H1 (cell line): ENCODE data around the gene YIF1A. TPM values are rescaled to one million over a fixed set of nuclear protein-coding genes. Genes with fewer than 3 reads are reported as not detected.
A peak's percentile ranks its signal among the peaks of the same experiment; 100 is the strongest.

Experiments used
- CTCF ChIA-PET: fragments of 300-600 bp; sonication (Branson Sonifier 250); formaldehyde crosslinking; loops from one replicate; lab custom pipeline; 2021; ENCODE audit not compliant: partially characterized antibody; lab: Charles Lee
- POLR2A ChIA-PET: fragments of 300-600 bp; sonication (Branson Sonifier 250); formaldehyde crosslinking; loops from one replicate; lab custom pipeline; 2021; ENCODE audit warnings: inconsistent platforms; ENCODE audit not compliant: partially characterized antibody; lab: Charles Lee
- DNase-seq, 2 experiments: peaks; one replicate each; pipeline versions ENCODE4 v3.0.0 to v3.0.0-alpha.2; 2010 to 2022; ENCODE audit warnings: low spot score in 2 of 2, low read depth in 1 of 2, mixed read lengths in 1 of 2
- FAIRE-seq: peaks from 2 replicates; lab custom pipeline; 2011; peaks lifted over from hg19 to GRCh38; lab: Jason Lieb, UNC
- H2AFZ ChIP-seq: 2 replicates; pipeline ENCODE4 v1.8.1; 2012; ENCODE audit warnings: low read length, inconsistent platforms
- H2AK5ac ChIP-seq: 2 replicates; pipeline ENCODE4 v1.6.1; 2013; ENCODE audit warnings: low read depth, low read length
- H2BK120ac ChIP-seq: replicated peaks from 2 replicates; pipeline ENCODE3; 2013; ENCODE audit warnings: low read depth, low read length, inconsistent platforms
- H2BK12ac ChIP-seq: 2 replicates; pipeline ENCODE4 v1.6.1; 2013; ENCODE audit warnings: low read depth, low read length
- H2BK15ac ChIP-seq: 2 replicates; pipeline ENCODE4 v1.6.1; 2013; ENCODE audit warnings: low read length
- H2BK20ac ChIP-seq: 2 replicates; pipeline ENCODE4 v1.6.1; 2013; ENCODE audit warnings: low read length
- H2BK5ac ChIP-seq: 2 replicates; pipeline ENCODE4 v1.6.1; 2013; ENCODE audit warnings: low read depth, low read length
- H3K14ac ChIP-seq: 2 replicates; pipeline ENCODE4 v1.6.1; 2013; ENCODE audit warnings: inconsistent platforms; ENCODE audit not compliant: insufficient read length
- H3K18ac ChIP-seq: 2 replicates; pipeline ENCODE4 v1.6.1; 2013; ENCODE audit warnings: low read length; ENCODE audit errors: extremely low read depth
- H3K23ac ChIP-seq: 2 replicates; pipeline ENCODE4 v1.6.1; 2013; ENCODE audit warnings: inconsistent platforms; ENCODE audit not compliant: insufficient read length
- H3K23me2 ChIP-seq: 2 replicates; pipeline ENCODE4 v1.6.1; 2013; ENCODE audit warnings: low read depth, low read length
- H3K27ac ChIP-seq: 2 replicates; pipeline ENCODE4 v1.6.1; 2011; ENCODE audit warnings: low read depth, low read length, inconsistent platforms
- H3K27me3 ChIP-seq, 4 experiments: replicated peaks in 1 of 4; 1 replicate in 1 of 4; 2 replicates in 3 of 4; pipeline versions ENCODE4 v1.6.1 to v1.8.1; 2011 to 2013; ENCODE audit warnings: low read length in 3 of 4, mild to moderate bottlenecking in 3 of 4, inconsistent platforms in 2 of 4, mixed read lengths in 2 of 4, moderate library complexity in 1 of 4; ENCODE audit not compliant: control insufficient read depth in 3 of 4, insufficient read depth in 3 of 4; ENCODE audit errors: extremely low read depth in 1 of 4
- H3K36me3 ChIP-seq, 4 experiments: 2 replicates each; pipeline versions ENCODE4 v1.6.1 to v1.8.1; 2011 to 2013; ENCODE audit warnings: mild to moderate bottlenecking in 4 of 4, low read length in 3 of 4, moderate library complexity in 2 of 4, control low read depth in 1 of 4, inconsistent platforms in 1 of 4; ENCODE audit not compliant: insufficient read depth in 4 of 4, control insufficient read depth in 2 of 4
- H3K4ac ChIP-seq: replicated peaks from 2 replicates; pipeline ENCODE3; 2013; ENCODE audit warnings: low read length, low read depth, mixed read lengths, inconsistent platforms; ENCODE audit not compliant: insufficient read length
- H3K4me1 ChIP-seq, 4 experiments: replicated peaks in 1 of 4; 1 replicate in 1 of 4; 2 replicates in 3 of 4; pipeline versions ENCODE4 v1.6.1 to v1.8.1; 2011 to 2013; ENCODE audit warnings: low read length in 3 of 4, inconsistent platforms in 2 of 4, mixed read lengths in 1 of 4; ENCODE audit not compliant: insufficient read depth in 4 of 4, control insufficient read depth in 3 of 4
- H3K4me2 ChIP-seq, 2 experiments: 2 replicates each; pipeline versions ENCODE4 v1.6.1 to v1.8.1; 2011 to 2013; ENCODE audit warnings: low read depth in 2 of 2, low read length in 2 of 2, control low read depth in 1 of 2, inconsistent platforms in 1 of 2, mild to moderate bottlenecking in 1 of 2; ENCODE audit not compliant: insufficient read depth in 1 of 2
- H3K4me3 ChIP-seq, 4 experiments: fragments of 200-600, 300-600 bp in 1 of 4; sonication (generic), shearing (Covaris generic), sonication (Bioruptor Twin) in 1 of 4; 2 replicates each; pipeline versions ENCODE4 v1.5.1 to v1.8.1; 2011 to 2016; ENCODE audit warnings: low read length in 4 of 4, low read depth in 3 of 4, control low read depth in 2 of 4, inconsistent platforms in 2 of 4, mild to moderate bottlenecking in 2 of 4, mixed read lengths in 1 of 4, moderate library complexity in 1 of 4; ENCODE audit not compliant: insufficient read depth in 2 of 4; ENCODE audit errors: extremely low read depth in 1 of 4
- H3K56ac ChIP-seq: replicated peaks from 2 replicates; pipeline ENCODE3; 2013; ENCODE audit warnings: low read depth, mild to moderate bottlenecking, mixed read lengths, low read length, inconsistent platforms; ENCODE audit not compliant: insufficient read length
- H3K79me1 ChIP-seq: 2 replicates; pipeline ENCODE4 v1.6.1; 2013; ENCODE audit warnings: low read depth, low read length, control low read depth
- H3K79me2 ChIP-seq, 2 experiments: 2 replicates each; pipeline versions ENCODE4 v1.6.1 to v1.8.1; 2012 to 2013; ENCODE audit warnings: low read length in 2 of 2, mild to moderate bottlenecking in 2 of 2, inconsistent platforms in 1 of 2; ENCODE audit not compliant: insufficient read depth in 2 of 2, control insufficient read depth in 1 of 2
- H3K9ac ChIP-seq, 4 experiments: replicated peaks in 1 of 4; 1 replicate in 1 of 4; 2 replicates in 3 of 4; pipeline versions ENCODE4 v1.6.1 to v1.8.1; 2011 to 2013; ENCODE audit warnings: low read depth in 3 of 4, low read length in 3 of 4, control low read depth in 2 of 4, mild to moderate bottlenecking in 2 of 4, moderate library complexity in 2 of 4, inconsistent platforms in 1 of 4; ENCODE audit errors: extremely low read depth in 1 of 4
- H3K9me3 ChIP-seq, 2 experiments: 2 replicates each; pipeline versions ENCODE4 v1.6.1 to v1.8.1; 2012 to 2013; ENCODE audit warnings: mild to moderate bottlenecking in 2 of 2, moderate library complexity in 2 of 2, control low read depth in 1 of 2, inconsistent platforms in 1 of 2, low read depth in 1 of 2, low read length in 1 of 2, mixed read lengths in 1 of 2; ENCODE audit not compliant: insufficient read depth in 2 of 2
- H4K20me1 ChIP-seq, 2 experiments: replicated peaks in 1 of 2; 2 replicates each; pipeline versions ENCODE3 to v1.8.1; 2011 to 2013; ENCODE audit warnings: inconsistent platforms in 2 of 2, low read length in 2 of 2, mild to moderate bottlenecking in 1 of 2; ENCODE audit not compliant: insufficient read depth in 2 of 2, control insufficient read depth in 1 of 2
- H4K5ac ChIP-seq: 2 replicates; pipeline ENCODE4 v1.6.1; 2013; ENCODE audit warnings: low read length, low read depth, mixed read lengths, inconsistent platforms; ENCODE audit not compliant: insufficient read length
- H4K8ac ChIP-seq: 2 replicates; pipeline ENCODE4 v1.8.0; 2013; ENCODE audit warnings: mild to moderate bottlenecking, moderate library complexity, low read length, inconsistent platforms; ENCODE audit not compliant: insufficient read depth; ENCODE audit errors: extremely low read depth
- H4K91ac ChIP-seq: replicated peaks from 2 replicates; pipeline ENCODE3; 2013; ENCODE audit warnings: low read length, mixed read lengths, inconsistent platforms; ENCODE audit not compliant: insufficient read length
- KDM1A ChIP-seq: fragments of 200-600, 300-600 bp; sonication (generic); IDR thresholded peaks from 2 replicates; pipeline ENCODE4 v1.7.1; 2016; ENCODE audit warnings: mild to moderate bottlenecking, low read length, borderline replicate concordance
- MAFK ChIP-seq: IDR thresholded peaks from 2 replicates; pipeline ENCODE4 v1.6.1; 2012; ENCODE audit warnings: low read depth, mild to moderate bottlenecking, improper control_type of control experiment, low read length
- RAD21 ChIP-seq, 2 experiments: IDR thresholded peaks in 1 of 2; conservative IDR thresholded peaks in 1 of 2; 2 replicates each; pipeline ENCODE4 v1.6.1; 2011; ENCODE audit warnings: low read depth in 2 of 2, low read length in 2 of 2, improper control_type of control experiment in 1 of 2, inconsistent platforms in 1 of 2, mild to moderate bottlenecking in 1 of 2, moderate library complexity in 1 of 2
- SUZ12 ChIP-seq: fragments of 200-600 bp; sonication (generic); IDR thresholded peaks from 2 replicates; pipeline ENCODE4 v1.6.1; 2012; ENCODE audit warnings: mild to moderate bottlenecking, inconsistent platforms, low read length, moderate library complexity, mixed read lengths
- WGBS, 2 experiments: shearing (Covaris generic) in 1 of 2; methylation state at CpG; one replicate each; pipeline versions ENCODE4 v1.1.6 to v1.1.7; 2013 to 2015; ENCODE audit warnings: low lambda C conversion rate in 2 of 2, mixed read lengths in 2 of 2, inconsistent platforms in 1 of 2, low coverage in 1 of 2, missing lambda C conversion rate in 1 of 2; ENCODE audit not compliant: insufficient replicate concordance in 2 of 2, insufficient coverage in 1 of 2, insufficient read length in 1 of 2; ENCODE audit errors: extremely low coverage in 1 of 2, missing lambda C conversion rate in 1 of 2; 5-methylcytosine and 5-hydroxymethylcytosine counted together
- polyA plus RNA-seq, 7 experiments: library from polyadenylated mRNA; depleted of rRNA in 3 of 7; stranded (reverse) in 5 of 7; unstranded in 2 of 7; fragments of >200 nt in 5 of 7; fragments of 200-250 nt in 2 of 7; gene quantifications; 1 replicate in 5 of 7; 2 replicates in 1 of 7; 4 replicates in 1 of 7; pipeline versions ENCODE4 v1.2.1 to v1.2.3, GENCODE V29; 2011 to 2013; ENCODE audit warnings: missing spikeins in 2 of 7, mixed read lengths in 2 of 7
- total RNA-seq: library from RNA; stranded (reverse); fragmentation: NEBNext Ultra II Directional; extraction: Animal tissue kit (Norgen Biotek cat#: 25700); gene quantifications from 2 replicates; pipeline ENCODE4 v1.2.1, GENCODE V29; 2021

The YIF1A gene
- total and polyA plus RNA-seq, 2 of the 8 experiments (the other 6 are each of a cell fraction or from before 2014, with no cell fraction given): 70.1 to 178 TPM

DNA sequence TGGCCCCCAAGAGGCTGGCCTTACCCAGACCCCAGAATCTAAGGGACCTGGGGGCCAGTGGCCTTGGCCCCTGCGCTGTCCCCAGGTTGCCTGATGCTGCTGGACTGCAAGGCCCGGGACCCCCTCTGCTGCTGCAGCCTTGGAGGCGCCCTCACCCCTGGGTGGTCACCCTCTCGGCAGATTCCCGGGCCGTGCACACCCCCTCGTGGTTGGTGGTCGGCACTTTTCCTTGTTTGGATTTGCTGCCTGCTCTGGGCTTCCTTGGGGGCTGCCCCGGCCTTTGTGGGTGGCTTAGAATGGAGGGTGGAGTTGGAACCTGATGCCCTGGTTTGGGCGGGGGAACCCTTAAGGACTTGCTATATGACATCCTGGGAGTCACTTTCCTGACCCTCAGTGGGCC, 42.0 kb upstream of the YIF1A start:
- Histone ChIP-seq H2BK20ac (no peak overlapping the region), H3K4ac (no peak overlapping the region), H3K27ac (no peak overlapping the region), H3K4me3 (no peak overlapping the region), H3K9me3 (no peaks in the 10 kb centered on the region), H3K27me3 (peaks cover 0 to 7% (median 5%) of the 10 kb centered on the region in 4 experiments; a peak in 3 of 7 replicates), H2AK5ac (no peak overlapping the region), H3K79me1 (no peaks in the 10 kb centered on the region), H3K23me2 (no peaks in the 10 kb centered on the region; the same call in 1 of the 2 replicates), H4K5ac (no peak overlapping the region), H3K23ac (no peak overlapping the region), H3K4me2 (no peak overlapping the region), H2BK5ac (no peak overlapping the region), H3K14ac (no peak overlapping the region), H4K8ac (no peak overlapping the region), H3K36me3 (no peaks in the 10 kb centered on the region), H2AFZ (no peak overlapping the region), H3K9ac (no peak overlapping the region), H3K4me1 (peaks cover 5 to 17% (median 10%) of the 10 kb centered on the region in 4 experiments; a peak in 6 of 7 replicates), H3K79me2 (no peaks in the 10 kb centered on the region), H3K56ac (no peak overlapping the region), H3K18ac (no peak overlapping the region), H4K20me1 (no peaks in the 10 kb centered on the region), H2BK15ac (no peak overlapping the region), H2BK12ac (no peak overlapping the region), H2BK120ac (no peak overlapping the region), H4K91ac (no peak overlapping the region)
- POLR2A ChIA-PET: interaction anchor here (0.6 to 8.5 kb wide), 7 partner anchors 9 to 41 kb away, joined by 3 to 61 read pairs (median 7); partner anchors contain the start of genes B4GAT1, BRMS1, CD248 and YIF1A
- no peak for FAIRE-seq
- TF ChIP-seq RAD21 (IDR thresholded peaks at IDR 0.05 in 1 of 2, conservative IDR thresholded peaks at IDR 0.05 in 1 of 2; ENCODE audit: low read depth in 2 of 2, low read length in 2 of 2) (0 out of 4 replicates have a peak, but pooled peaks of 1 of the 2 experiments have one; percentile 11), KDM1A (no peak), SUZ12 (no peak), MAFK (no peak)
- DNase-seq: no peak
- 87% methylated on average over 10 of the region's 10 CpGs; no CpG with 5 or more reads in 1 of the 2 experiments for WGBS, 2 experiments
- CTCF ChIA-PET: interaction anchor here (1.5 to 8.7 kb wide), 2 partner anchors 17 to 50 kb away, joined by 5 to 242 read pairs; partner anchors contain the start of gene CD248
